Liver (tissue), 9 donors: ENCODE results near the gene GRK5. TPM values are rescaled to one million over a fixed set of nuclear protein-coding genes. Genes with fewer than 3 reads are reported as not detected.

ENCODE experiments used
- DNase-seq: peaks from one replicate; pipeline ENCODE4 v3.0.0-alpha.2; 2017; ENCODE audit warnings: low spot score
- H3K27ac ChIP-seq, 2 donors: one replicate each; pipeline ENCODE4 v1.7.0; 2013; ENCODE audit warnings: inconsistent platforms in 2 of 2, low read length in 2 of 2, control low read depth in 1 of 2, low read depth in 1 of 2, mild to moderate bottlenecking in 1 of 2
- H3K27me3 ChIP-seq, 4 donors: one replicate each; pipeline versions ENCODE4 v1.6.1 to v1.7.0; 2013; ENCODE audit warnings: low read length in 3 of 4, inconsistent platforms in 1 of 4, mild to moderate bottlenecking in 1 of 4, moderate library complexity in 1 of 4; ENCODE audit not compliant: control insufficient read depth in 4 of 4, insufficient read depth in 4 of 4
- H3K36me3 ChIP-seq, 4 donors: one replicate each; pipeline versions ENCODE4 v1.6.1 to v1.7.0; 2013; ENCODE audit warnings: low read length in 3 of 4, mild to moderate bottlenecking in 3 of 4, low read depth in 1 of 4, moderate library complexity in 1 of 4; ENCODE audit not compliant: control insufficient read depth in 4 of 4, insufficient read depth in 3 of 4
- H3K4me1 ChIP-seq, 4 donors: one replicate each; pipeline versions ENCODE4 v1.6.1 to v1.7.0; 2013; ENCODE audit warnings: low read length in 3 of 4, mild to moderate bottlenecking in 3 of 4, moderate library complexity in 1 of 4; ENCODE audit not compliant: control insufficient read depth in 4 of 4, insufficient read depth in 4 of 4
- H3K4me3 ChIP-seq, 3 donors: one replicate each; pipeline versions ENCODE4 v1.6.1 to v1.7.0; 2013; ENCODE audit warnings: low read length in 3 of 3, control low read depth in 1 of 3, low read depth in 1 of 3, mild to moderate bottlenecking in 1 of 3
- H3K9ac ChIP-seq, 2 donors: one replicate each; pipeline ENCODE4 v1.7.0; 2013; ENCODE audit warnings: low read length in 2 of 2, mild to moderate bottlenecking in 2 of 2, moderate library complexity in 2 of 2, control low read depth in 1 of 2, low read depth in 1 of 2
- H3K9me3 ChIP-seq, 4 donors: one replicate each; pipeline versions ENCODE4 v1.6.1 to v1.7.0; 2013; ENCODE audit warnings: low read length in 3 of 4; ENCODE audit not compliant: control insufficient read depth in 4 of 4
- ATF3 ChIP-seq: IDR thresholded peaks from 2 replicates; pipeline ENCODE4 v1.6.1; 2016; ENCODE audit warnings: antibody characterized with exemption
- CTCF ChIP-seq: fragments of 150-350 bp; IDR thresholded peaks from 2 replicates; pipeline ENCODE4 v1.5.1; 2017; ENCODE audit warnings: improper control_type of control experiment, low read depth, low read length; ENCODE audit not compliant: missing input control
- EGR1 ChIP-seq, 2 donors: IDR thresholded peaks; 2 replicates each; pipeline ENCODE4 v1.6.1; 2016 to 2018; ENCODE audit warnings: antibody characterized with exemption in 2 of 2, low read depth in 2 of 2
- FOXA1 ChIP-seq: IDR thresholded peaks from 2 replicates; pipeline ENCODE4 v1.6.1; 2016; ENCODE audit warnings: antibody characterized with exemption
- HNF4A ChIP-seq, 2 donors: conservative IDR thresholded peaks; 2 replicates each; pipeline ENCODE4 v1.6.1; 2016; ENCODE audit warnings: antibody characterized with exemption in 2 of 2, mild to moderate bottlenecking in 2 of 2
- MAX ChIP-seq: IDR thresholded peaks from 2 replicates; pipeline ENCODE4 v1.6.1; 2016; ENCODE audit warnings: antibody characterized with exemption
- NR2F2 ChIP-seq: IDR thresholded peaks from 2 replicates; pipeline ENCODE4 v1.6.1; 2016; ENCODE audit warnings: antibody characterized with exemption
- RAD21 ChIP-seq, 2 donors: IDR thresholded peaks; 2 replicates each; pipeline ENCODE4 v1.6.1; 2016; ENCODE audit warnings: antibody characterized with exemption in 2 of 2, mild to moderate bottlenecking in 2 of 2
- REST ChIP-seq: IDR thresholded peaks from 2 replicates; pipeline ENCODE4 v1.6.1; 2016; ENCODE audit warnings: antibody characterized with exemption, mild to moderate bottlenecking
- RXRA ChIP-seq, 2 donors: IDR thresholded peaks; 2 replicates each; pipeline ENCODE4 v1.6.1; 2017 to 2018; ENCODE audit warnings: antibody characterized with exemption in 2 of 2, mild to moderate bottlenecking in 1 of 2
- SP1 ChIP-seq: IDR thresholded peaks from 2 replicates; pipeline ENCODE4 v1.6.1; 2018; ENCODE audit warnings: antibody characterized with exemption, mild to moderate bottlenecking
- ZBTB33 ChIP-seq: IDR thresholded peaks from 2 replicates; pipeline ENCODE4 v1.6.1; 2016; ENCODE audit warnings: antibody characterized with exemption
- WGBS: extraction: QIAGEN DNeasy Blood & Tissue Kit; methylation state at CpG from one replicate; pipeline ENCODE4 v1.1.7; 2013; 5-methylcytosine and 5-hydroxymethylcytosine counted together
- polyA plus RNA-seq, 2 donors: library from polyadenylated mRNA; stranded (reverse) in 1 of 2; unstranded in 1 of 2; fragments of 200-250 nt in 1 of 2; fragments of >200 nt in 1 of 2; fragmentation: Nextera tagmentation in 1 of 2; extraction: Ambion mirVana in 1 of 2; gene quantifications; one replicate each; pipeline versions ENCODE4 v1.2.1 to v1.2.3, GENCODE V29; 2013 to 2015
- total RNA-seq, 2 donors: library from RNA; depleted of rRNA; stranded (reverse); fragments of >200 nt; gene quantifications; one replicate each; pipeline ENCODE4 v1.2.3, GENCODE V29; 2014
- donor health status: healthy.
- donor health status: healthy.
- donor health status: healthy.
- donor health status: healthy.
- donor health status: healthy.

GRK5 gene
- total and polyA plus RNA-seq, 4 donors: 2.1 to 6.6 (median 5.1) TPM

GRCh38 chr10:119284679-119285096 lies 77.3 kb downstream of the GRK5 start:
- DNase-seq: no peak
- Histone ChIP-seq H3K36me3 (no peaks in the 10 kb centered on the region), H3K27me3 (no peaks in the 10 kb centered on the region), H3K4me1 (peaks cover 15 to 50% (median 40%) of the 10 kb centered on the region in 4 donors), H3K27ac (peak overlapping the region; percentile 9 to 18), H3K9ac (no peak overlapping the region), H3K9me3 (no peaks in the 10 kb centered on the region), H3K4me3 (no peak overlapping the region)
- 62% methylated on average over 7 of the region's 7 CpGs for WGBS
- no peak for TF ChIP-seq CTCF
- no peak for TF ChIP-seq MAX
- no peak for TF ChIP-seq EGR1 (IDR thresholded peaks at IDR 0.05; ENCODE audit: low read depth in 2 of 2)
- TF ChIP-seq RXRA (IDR thresholded peaks at IDR 0.05): peak; percentile 54 to 74
- TF ChIP-seq SP1: peak; percentile 55
- no peak for TF ChIP-seq REST
- peak in 1 of 2 donors; percentile 53 for TF ChIP-seq RAD21 (IDR thresholded peaks at IDR 0.05)
- peak; percentile 43 to 45 for TF ChIP-seq HNF4A (conservative IDR thresholded peaks at IDR 0.05)
- TF ChIP-seq FOXA1: no peak
- TF ChIP-seq ZBTB33: no peak
- TF ChIP-seq NR2F2: no peak
- TF ChIP-seq ATF3: no peak

GRCh38 chr10:119285495-119286267 lies 78.3 kb downstream of the GRK5 start:
- no peaks in the 10 kb centered on the region for H3K9me3 ChIP-seq
- peak overlapping the region in 1 of 2 donors; percentile 7 for H3K9ac ChIP-seq
- H3K27ac ChIP-seq: peak overlapping the region in 1 of 2 donors; percentile 18
- H3K4me1 ChIP-seq: peaks cover 15 to 53% (median 40%) of the 10 kb centered on the region in 4 donors
- 76% methylated on average over 9 of the region's 9 CpGs for whole genome bisulfite sequencing
- H3K4me3 ChIP-seq: no peak overlapping the region
- TF ChIP-seq EGR1 (IDR thresholded peaks at IDR 0.05; ENCODE audit: low read depth in 2 of 2) (no peak), MAX (no peak), ATF3 (no peak), REST (no peak)
- no peak for DNase-seq
- H3K36me3 ChIP-seq: no peaks in the 10 kb centered on the region
- no peaks in the 10 kb centered on the region for H3K27me3 ChIP-seq
